Fibroblast of villous mesenchyme (primary cell): ENCODE measurements around the gene SUPT3H. TPM values are rescaled to one million over a fixed set of nuclear protein-coding genes. Genes with fewer than 3 reads are reported as not detected.

Experiments
- DNase-seq: peaks from one replicate; pipeline ENCODE4 v3.0.0-alpha.2; 2010; ENCODE audit warnings: low read depth
- H3K4me3 ChIP-seq: 2 replicates; pipeline ENCODE4 v1.5.1; 2011; ENCODE audit warnings: low read depth, mild to moderate bottlenecking, low read length
- total RNA-seq: library from RNA; depleted of rRNA; stranded (reverse); fragments of >200 nt; gene quantifications from 2 replicates; pipeline ENCODE4 v1.2.3, GENCODE V29; 2012
- TF ChIP-seq, protein P1 (sequence below): IDR thresholded peaks from 2 replicates; pipeline ENCODE4 v1.5.1; 2012; ENCODE audit warnings: low read depth, mild to moderate bottlenecking, low read length; ENCODE audit not compliant: insufficient read depth

SUPT3H gene
- total RNA-seq, 1 donor: 7.8 TPM

DNA sequence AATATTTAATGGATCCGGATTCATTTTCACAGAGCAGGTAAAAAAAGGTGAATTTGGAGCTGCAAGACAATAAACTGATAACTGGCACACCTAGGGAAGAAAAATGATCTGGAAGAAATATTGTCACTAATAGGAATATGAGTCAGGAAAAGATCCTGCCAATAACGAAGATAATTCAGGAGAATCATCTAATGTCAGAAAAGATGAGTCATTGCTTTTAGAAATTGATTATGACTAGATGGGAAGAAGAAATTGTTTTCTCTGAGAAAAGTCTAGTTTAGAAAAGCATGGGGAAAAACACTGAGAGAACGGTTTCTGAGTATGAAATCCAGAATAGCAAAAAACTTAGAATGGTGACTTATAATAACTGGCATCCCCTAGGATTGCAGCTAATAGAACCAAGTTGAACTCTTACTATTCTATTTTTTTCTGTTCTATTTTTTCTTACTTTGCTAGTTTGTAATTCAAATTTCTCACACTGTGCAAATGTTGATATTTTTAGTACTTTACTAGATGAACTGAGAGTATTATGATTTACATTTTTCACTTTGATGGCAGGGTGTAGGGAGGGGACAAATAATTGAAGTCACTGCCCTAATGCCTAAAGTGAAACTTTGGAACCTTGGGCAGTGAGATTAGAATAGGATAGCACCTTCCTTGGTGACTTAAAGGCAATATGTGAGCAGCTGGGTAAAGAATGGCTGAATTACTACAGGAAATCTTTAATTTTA, 38.2 kb upstream of the SUPT3H start:
- DNase-seq: no peak
- H3K4me3 ChIP-seq: no peak overlapping the region
- TF ChIP-seq, protein P1, sequence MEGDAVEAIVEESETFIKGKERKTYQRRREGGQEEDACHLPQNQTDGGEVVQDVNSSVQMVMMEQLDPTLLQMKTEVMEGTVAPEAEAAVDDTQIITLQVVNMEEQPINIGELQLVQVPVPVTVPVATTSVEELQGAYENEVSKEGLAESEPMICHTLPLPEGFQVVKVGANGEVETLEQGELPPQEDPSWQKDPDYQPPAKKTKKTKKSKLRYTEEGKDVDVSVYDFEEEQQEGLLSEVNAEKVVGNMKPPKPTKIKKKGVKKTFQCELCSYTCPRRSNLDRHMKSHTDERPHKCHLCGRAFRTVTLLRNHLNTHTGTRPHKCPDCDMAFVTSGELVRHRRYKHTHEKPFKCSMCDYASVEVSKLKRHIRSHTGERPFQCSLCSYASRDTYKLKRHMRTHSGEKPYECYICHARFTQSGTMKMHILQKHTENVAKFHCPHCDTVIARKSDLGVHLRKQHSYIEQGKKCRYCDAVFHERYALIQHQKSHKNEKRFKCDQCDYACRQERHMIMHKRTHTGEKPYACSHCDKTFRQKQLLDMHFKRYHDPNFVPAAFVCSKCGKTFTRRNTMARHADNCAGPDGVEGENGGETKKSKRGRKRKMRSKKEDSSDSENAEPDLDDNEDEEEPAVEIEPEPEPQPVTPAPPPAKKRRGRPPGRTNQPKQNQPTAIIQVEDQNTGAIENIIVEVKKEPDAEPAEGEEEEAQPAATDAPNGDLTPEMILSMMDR: no peak

DNA sequence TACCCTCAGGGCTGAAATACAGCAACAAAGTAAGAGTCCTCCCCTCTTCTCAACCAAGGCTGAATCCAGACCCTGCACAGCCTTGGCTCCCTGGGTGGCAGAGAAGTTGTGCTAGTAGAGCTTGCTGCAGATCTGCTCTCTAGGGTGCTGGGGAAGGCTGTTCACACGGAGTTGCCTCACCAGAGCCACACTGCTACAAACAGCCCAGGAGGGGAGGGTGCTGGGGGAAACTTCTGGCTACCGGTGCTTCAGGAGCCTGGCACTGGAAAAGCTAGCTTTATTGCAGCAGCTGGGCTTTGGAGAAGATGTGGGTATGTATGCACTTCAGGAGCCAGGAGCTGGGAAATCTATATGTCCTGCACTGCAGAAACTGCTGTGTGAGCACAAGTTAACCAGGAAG, 37.6 kb upstream of the SUPT3H start:
- H3K4me3 ChIP-seq: no peak overlapping the region
- TF ChIP-seq, protein P1: no peak
- no peak for DNase-seq

DNA sequence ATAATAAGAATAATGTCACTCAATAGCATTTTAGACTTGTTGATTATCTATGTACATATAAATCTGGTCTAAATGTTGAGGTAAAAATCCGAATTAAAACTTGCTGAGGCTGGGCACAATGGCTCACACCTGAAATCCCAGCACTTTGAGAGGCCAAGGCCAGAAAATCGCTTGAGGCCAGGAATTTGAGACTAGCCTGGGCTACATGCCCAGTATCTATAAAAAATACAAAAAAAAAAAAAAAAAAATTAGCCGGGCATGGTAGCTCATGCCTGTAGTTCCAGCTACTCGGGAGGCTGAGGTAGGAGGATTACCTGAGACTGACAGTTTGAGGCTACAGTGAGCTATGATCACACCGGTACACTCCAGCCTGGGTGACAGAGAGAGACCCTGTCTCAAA, 34.2 kb upstream of the SUPT3H start:
- no peak overlapping the region for H3K4me3 ChIP-seq
- TF ChIP-seq, protein P1: no peak
- DNase-seq: no peak

DNA sequence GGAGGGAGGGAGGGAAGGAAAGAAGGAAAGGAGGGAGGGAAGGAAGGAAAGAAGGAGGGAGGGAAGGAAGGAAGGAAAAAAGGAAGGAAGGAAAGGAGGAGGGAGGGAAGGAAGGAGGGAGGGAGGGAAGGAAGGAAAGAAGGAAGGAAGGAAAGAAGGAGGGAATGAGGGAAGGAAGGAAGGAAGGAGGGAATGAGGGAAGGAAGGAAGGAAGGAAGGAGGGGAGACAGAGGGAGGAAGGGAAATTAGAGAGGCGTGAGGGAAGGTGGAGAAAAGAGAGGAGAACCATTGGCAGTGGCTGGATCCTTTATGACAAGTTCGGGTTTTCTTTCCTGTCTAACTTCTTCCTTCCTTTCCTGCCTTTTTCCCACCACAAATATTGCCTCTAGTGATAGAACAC, 22.3 kb upstream of the SUPT3H start:
- no peak overlapping the region for H3K4me3 ChIP-seq
- DNase-seq: no peak
- TF ChIP-seq, protein P1: no peak

DNA sequence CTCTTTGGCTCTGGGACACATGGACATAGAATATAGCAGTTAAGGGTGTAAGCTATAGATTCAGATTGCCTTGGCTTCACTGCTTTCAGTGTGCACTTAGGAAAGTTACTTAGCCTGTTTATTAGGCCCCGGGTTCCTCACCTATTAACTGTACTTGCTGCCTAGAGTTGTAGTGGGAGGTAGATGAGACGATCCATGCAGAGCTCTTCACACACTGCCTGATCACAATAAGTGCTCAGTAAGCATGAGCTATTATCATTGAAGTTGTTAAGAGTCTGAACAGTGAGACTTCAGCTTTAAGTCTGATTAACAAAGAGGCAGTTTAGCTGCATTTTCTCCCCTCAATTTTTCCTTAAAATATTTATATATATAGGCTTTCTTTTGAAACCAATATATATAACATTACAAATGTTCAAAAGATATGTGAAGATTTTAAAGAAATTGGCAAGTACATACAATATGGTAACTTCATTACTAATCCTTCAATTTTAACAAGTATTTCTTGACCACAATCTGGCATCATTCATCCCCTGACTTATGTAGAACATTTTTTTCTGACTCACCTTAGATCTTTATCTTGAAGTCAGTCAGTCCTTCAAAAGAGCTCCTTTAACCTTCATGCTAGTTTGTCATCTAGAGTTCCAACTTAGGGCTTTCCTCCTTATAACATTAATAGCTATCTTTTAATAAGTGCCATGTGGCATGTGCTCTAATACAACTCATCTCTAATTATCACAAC, 20.5 kb upstream of the SUPT3H start:
- DNase-seq: no peak
- TF ChIP-seq, protein P1: no peak
- no peak overlapping the region for H3K4me3 ChIP-seq

DNA sequence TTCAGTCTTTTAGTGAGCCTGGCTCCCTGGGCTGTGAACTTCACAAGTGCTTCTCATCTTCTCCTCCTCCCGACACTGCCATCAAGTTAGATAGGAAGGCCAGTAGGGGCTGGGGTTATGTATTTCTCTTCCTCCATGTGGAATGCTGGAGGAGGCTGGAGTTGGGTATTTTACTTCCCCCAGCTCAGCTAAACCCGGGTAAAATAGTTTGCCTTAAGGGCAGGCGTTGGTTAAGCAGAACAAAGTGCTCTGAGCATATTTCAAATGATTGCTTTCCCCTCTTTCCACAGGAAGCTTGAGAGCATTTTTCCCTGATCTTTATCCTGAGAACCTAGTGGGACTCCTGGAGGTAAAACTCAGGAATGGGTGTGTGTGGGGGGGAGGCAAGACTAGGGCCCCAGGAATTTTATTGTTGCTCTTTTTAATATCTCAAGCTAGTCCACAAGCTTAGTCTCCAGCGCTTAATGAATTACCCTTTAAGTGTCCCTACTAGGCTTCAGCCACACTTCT, 16.9 kb upstream of the SUPT3H start:
- no peak for DNase-seq
- TF ChIP-seq, protein P1: no peak
- no peak overlapping the region for H3K4me3 ChIP-seq
